GM12891 (cell line): ENCODE measurements around the gene MALSU1.

Source experiments
- PAX5 ChIP-seq: IDR thresholded peaks from 2 replicates; pipeline ENCODE4 v1.6.1; 2011; ENCODE audit warnings: low read length, moderate library complexity, mild to moderate bottlenecking; ENCODE audit not compliant: insufficient read depth, severe bottlenecking
- POLR2A ChIP-seq: IDR thresholded peaks from 2 replicates; pipeline ENCODE4 v1.6.1; 2011; ENCODE audit warnings: low read depth, low read length, control low read depth
- POLR2AphosphoS5 ChIP-seq: IDR thresholded peaks from 2 replicates; pipeline ENCODE4 v1.6.1; 2011; ENCODE audit warnings: low read depth, low read length, control low read depth
- SPI1 ChIP-seq: IDR thresholded peaks from 2 replicates; pipeline ENCODE4 v1.6.1; 2011; ENCODE audit warnings: low read depth, low read length, control low read depth
- TAF1 ChIP-seq: IDR thresholded peaks from 2 replicates; pipeline ENCODE4 v1.6.1; 2011; ENCODE audit warnings: low read depth, low read length, control low read depth

DNA sequence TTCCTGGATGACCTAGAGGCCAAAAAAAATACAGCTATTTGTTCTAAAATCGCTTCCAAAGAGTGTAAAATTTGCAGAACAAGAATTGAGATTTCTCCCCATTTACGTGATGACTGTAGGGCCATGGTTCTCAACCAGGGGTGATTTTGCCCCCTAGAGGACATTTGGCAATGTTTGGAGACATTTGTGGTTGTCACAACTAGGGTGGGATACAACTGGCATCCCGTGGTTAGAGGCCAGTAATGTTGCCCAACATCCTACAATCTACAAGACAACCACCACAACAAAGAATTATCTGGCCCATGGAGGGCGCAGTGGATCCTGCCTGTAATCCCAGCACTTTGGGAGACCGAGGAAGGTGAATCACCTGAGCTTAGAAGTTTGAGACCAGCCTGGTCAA lies 22.8 kb upstream of the MALSU1 start:
- TF ChIP-seq POLR2A (no peak), SPI1 (no peak), POLR2AphosphoS5 (no peak), TAF1 (no peak), PAX5 (no peak)
